Glomerular visceral epithelial cell (primary cell): ENCODE data around the gene ADAM12.

Experiments used
- DNase-seq: peaks from one replicate; pipeline ENCODE4 v3.0.0-alpha.2; 2016; ENCODE audit errors: extremely low spot score

Gene ADAM12, protein sequence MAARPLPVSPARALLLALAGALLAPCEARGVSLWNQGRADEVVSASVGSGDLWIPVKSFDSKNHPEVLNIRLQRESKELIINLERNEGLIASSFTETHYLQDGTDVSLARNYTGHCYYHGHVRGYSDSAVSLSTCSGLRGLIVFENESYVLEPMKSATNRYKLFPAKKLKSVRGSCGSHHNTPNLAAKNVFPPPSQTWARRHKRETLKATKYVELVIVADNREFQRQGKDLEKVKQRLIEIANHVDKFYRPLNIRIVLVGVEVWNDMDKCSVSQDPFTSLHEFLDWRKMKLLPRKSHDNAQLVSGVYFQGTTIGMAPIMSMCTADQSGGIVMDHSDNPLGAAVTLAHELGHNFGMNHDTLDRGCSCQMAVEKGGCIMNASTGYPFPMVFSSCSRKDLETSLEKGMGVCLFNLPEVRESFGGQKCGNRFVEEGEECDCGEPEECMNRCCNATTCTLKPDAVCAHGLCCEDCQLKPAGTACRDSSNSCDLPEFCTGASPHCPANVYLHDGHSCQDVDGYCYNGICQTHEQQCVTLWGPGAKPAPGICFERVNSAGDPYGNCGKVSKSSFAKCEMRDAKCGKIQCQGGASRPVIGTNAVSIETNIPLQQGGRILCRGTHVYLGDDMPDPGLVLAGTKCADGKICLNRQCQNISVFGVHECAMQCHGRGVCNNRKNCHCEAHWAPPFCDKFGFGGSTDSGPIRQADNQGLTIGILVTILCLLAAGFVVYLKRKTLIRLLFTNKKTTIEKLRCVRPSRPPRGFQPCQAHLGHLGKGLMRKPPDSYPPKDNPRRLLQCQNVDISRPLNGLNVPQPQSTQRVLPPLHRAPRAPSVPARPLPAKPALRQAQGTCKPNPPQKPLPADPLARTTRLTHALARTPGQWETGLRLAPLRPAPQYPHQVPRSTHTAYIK

GRCh38 chr10:126387931-126388911, at the start of gene ADAM12:
Gene ADAM12 (minus strand): TSS chr10:126388477. CDS start chr10:126388145, 332 bp downstream.
- DNase-seq: peak; percentile 59

- no peak for DNase-seq
Measured at GRCh38 chr10:126437635-126438406, 49.5 kb upstream of the ADAM12 start.

GRCh38 chr10:126434235-126434634, 46.0 kb upstream of the ADAM12 start:
- DNase-seq: no peak

- DNase-seq: peak; percentile 45
Measured at GRCh38 chr10:126433351-126433750, 45.1 kb upstream of the ADAM12 start.

- no peak for DNase-seq
Measured at GRCh38 chr10:126432507-126432906, 44.2 kb upstream of the ADAM12 start.

DNA sequence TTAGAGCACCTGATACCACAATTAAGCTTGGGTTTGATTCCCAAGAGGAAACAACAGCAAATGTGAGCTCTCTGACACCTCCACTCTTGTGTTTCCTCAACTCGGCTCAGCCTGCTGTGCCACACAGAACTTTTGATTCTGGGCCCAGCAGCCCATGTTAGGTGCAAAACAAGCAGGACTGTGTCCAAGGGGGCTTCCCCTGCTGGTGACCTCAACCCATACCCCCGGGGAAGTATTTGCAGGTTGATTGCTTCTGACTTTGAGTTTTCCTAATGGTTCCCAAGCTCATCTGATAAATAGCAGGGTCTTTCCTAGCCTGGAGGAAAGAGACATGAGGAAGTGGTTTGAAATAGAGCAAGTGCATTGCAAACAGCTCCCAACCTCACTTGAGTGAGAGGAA, 43.5 kb upstream of the ADAM12 start:
- no peak for DNase-seq

DNA sequence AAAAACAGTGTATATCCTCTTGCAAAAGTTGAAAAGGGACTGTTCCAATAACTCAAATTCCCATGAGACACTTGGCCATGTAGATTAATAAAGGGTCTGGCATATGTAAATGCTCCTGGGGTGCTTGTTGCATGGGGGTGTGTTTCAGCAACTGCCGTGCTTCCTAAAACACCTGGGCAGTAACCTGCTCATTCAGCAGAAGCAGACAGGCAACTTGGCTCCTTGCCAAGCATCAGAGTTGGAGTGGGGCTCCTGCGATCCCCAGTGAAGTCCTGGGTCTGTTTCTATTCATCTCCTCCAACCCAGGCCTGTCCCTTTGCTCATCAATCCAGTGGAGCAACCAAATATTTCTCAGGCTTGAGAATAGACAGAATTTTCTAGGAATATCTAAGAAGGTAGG, 42.2 kb upstream of the ADAM12 start:
- no peak for DNase-seq

DNA sequence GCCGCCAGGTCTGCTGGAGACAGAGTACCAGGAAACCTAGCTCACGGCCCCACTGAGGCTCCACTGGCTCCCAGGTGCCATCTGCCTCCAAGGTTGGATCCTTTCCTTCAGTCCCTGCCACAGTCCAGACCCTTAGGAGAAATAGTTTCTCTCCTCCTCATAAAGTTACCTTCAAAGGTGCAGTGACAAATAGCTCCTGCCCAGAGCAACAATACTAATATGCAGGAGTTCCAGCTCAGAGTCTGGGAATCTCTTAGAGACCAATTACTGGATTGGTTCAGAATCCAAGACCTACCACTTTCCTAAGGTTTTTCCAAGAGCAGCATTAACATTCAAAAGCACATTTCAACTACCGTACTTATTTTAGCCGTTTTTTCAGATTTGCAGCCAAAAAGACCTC, 41.0 kb upstream of the ADAM12 start:
- no peak for DNase-seq

DNA sequence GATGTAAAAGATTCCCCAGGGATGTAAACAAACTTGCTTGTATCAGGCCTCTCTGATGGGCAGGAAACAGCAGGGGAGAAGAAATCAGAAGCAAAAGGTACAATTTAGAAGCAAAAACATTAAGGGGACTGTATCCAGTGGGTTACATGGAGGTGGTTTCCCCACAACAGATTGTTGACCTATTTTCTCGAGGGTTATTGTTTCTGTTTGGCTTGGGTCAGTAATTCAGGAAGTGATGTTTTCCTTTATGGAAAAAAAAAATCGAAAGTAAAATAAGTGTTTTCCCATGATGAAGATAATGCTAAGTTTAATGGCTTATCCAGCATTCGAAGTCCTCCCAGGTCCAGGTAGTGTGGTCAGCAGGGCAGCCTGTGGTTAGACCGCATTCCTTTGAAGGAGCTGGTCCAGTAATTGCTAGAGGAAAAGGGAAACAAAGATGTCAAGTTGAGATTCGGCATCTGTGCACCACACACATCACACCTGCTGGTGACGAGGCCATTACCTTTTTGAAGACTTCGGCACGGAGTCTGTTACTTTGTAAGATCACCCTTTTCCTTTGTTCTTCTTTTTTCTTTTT, 37.3 kb upstream of the ADAM12 start:
- peak; percentile 40 for DNase-seq

DNA sequence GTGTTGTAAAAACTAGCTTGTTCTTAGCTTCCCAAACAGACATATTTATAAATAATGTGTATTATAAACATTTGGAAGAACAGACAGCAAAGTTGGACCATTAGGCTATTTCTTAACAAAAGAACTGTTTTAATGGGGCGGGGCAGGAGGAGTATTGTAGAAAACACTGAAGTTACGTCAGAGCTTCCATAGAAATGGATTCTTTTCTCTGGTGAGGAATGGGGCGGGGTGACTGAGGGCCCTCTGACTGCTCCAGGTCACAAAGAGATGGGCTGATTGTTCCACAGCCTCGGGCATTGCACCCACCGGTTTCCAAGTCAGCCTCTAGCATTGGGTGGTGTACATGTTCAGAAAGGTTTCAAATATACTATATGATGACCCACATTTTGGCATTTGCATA, 36.8 kb upstream of the ADAM12 start:
- no peak for DNase-seq

DNA sequence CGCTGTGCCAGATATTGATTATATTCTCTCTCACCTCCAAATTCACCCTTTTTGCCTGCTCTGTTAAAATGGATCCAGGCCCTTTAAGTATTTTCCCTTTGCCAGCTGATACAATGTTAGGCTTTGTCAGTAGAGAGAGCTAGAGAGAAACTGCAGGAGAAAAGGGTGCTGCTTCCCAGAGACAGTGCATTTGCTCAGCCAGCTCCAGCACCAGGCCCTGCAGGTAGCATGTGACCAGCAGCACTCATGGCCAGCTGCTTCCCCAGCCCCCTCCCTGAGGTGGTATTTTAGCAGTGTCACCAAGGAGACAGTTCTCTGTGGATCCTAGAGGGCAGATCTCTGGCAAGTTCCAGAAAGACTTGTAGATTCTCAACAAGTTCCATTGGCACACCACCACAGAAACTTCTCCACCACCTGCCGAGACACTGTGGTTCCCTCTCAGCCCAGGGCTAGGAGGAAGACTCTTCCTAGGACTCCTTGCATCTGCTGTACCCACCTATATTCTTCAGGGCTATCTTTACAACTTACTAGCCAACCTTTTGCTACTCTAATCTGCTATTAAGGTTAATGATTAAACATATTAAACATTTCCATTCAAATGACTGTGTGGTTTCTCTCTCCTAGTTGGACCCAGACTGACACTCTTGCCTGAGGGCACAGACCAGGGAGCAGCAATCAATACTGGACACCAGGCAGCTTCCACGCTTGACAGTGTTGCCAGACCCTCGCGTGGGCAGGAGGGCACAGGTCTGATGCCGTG, 35.6 kb upstream of the ADAM12 start:
- DNase-seq: no peak

- no peak for DNase-seq
Measured at GRCh38 chr10:126422567-126422966, 34.3 kb upstream of the ADAM12 start.

GRCh38 chr10:126421756-126422256, 33.5 kb upstream of the ADAM12 start:
- peak; percentile 34 for DNase-seq

GRCh38 chr10:126420567-126421300, 32.5 kb upstream of the ADAM12 start:
- DNase-seq: no peak

- no peak for DNase-seq
Measured at GRCh38 chr10:126417220-126417825, 29.0 kb upstream of the ADAM12 start.

DNA sequence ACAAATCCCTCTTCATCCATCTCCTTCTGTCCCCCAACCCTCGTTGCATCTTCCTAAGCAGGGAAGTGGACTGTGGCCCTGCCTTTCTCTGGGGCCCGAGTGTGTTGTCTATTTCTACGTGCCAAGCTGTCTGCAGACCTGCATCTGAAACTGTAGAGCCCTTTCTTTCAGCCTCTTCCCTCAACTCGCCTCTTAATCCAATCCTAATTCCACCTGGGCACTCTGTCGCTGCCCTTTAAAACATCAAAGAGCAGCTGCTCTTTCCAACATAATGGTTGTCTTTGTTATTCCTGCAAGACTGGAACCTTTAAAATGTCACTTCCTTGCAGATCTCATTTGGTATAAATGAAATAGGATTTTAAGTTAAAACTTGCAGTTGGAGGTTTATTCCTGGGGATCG, 21.5 kb upstream of the ADAM12 start:
- DNase-seq: no peak

DNA sequence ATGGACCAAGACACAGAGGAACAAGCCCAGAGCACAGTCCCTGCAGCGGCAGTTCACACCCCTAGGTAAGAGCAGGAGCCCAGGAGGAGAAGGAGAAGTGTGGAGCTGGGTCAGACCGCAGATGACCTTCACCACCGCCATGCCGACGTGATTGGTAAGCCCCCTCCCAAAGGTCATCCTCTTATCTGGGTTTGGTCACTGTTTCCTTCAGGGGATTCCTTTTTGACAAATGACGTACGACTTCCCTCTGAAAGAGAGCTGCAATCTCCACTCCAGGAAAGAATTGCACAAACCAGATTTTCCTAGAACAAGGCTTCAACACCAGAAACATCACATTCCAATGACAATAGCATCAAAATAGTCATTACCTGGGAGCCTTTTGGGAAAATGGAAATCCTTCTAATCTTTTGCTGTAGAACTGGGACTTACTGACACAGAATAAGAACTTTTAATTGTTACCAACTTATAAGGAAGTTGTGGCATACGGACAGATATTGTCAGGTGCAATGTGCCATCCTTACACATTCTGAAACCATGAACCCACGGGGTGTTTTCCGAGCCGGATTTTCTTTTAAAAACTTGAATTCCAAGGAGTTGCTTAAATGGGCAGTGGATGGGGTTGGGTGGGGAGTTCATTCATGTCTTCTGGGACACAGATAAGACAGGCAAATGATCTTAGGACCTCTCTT, 20.8 kb upstream of the ADAM12 start:
- DNase-seq: no peak

- peak; percentile 39 for DNase-seq
Measured at GRCh38 chr10:126407831-126408230, 19.6 kb upstream of the ADAM12 start.
